ENCODE results near the gene HBD.

- TF ChIP-seq, protein P1, sequence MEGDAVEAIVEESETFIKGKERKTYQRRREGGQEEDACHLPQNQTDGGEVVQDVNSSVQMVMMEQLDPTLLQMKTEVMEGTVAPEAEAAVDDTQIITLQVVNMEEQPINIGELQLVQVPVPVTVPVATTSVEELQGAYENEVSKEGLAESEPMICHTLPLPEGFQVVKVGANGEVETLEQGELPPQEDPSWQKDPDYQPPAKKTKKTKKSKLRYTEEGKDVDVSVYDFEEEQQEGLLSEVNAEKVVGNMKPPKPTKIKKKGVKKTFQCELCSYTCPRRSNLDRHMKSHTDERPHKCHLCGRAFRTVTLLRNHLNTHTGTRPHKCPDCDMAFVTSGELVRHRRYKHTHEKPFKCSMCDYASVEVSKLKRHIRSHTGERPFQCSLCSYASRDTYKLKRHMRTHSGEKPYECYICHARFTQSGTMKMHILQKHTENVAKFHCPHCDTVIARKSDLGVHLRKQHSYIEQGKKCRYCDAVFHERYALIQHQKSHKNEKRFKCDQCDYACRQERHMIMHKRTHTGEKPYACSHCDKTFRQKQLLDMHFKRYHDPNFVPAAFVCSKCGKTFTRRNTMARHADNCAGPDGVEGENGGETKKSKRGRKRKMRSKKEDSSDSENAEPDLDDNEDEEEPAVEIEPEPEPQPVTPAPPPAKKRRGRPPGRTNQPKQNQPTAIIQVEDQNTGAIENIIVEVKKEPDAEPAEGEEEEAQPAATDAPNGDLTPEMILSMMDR (IDR thresholded peaks at IDR 0.05): no peak
- TF ChIP-seq POLR2A (IDR thresholded peaks at IDR 0.05): no peak
Observed at GRCh38 chr11:5277807-5278382, 43.6 kb upstream of the HBD start.

Measured in heart left ventricle (tissue), 13 donors.